Caco-2 (cell line): ENCODE results near the gene PCED1A. TPM values are rescaled to one million over a fixed set of nuclear protein-coding genes. Genes with fewer than 3 reads are reported as not detected.

Experiments used
- BruUV-seq: library from RNA; stranded (reverse); fragments of 400-500 nt; replicated peaks from 2 replicates; lab custom pipeline; 2021; lab: Mats Ljungman, UMichigan
- CTCF ChIA-PET: fragments of 300-600 bp; sonication (Branson Sonifier 250); formaldehyde crosslinking; loops from one replicate; lab custom pipeline; 2022; ENCODE audit warnings: antibody characterized with exemption; lab: Charles Lee
- POLR2A ChIA-PET: fragments of 300-600 bp; sonication (Branson Sonifier 250); formaldehyde crosslinking; loops from one replicate; lab custom pipeline; 2022; ENCODE audit warnings: antibody characterized with exemption; lab: Charles Lee
- DNase-seq, 2 experiments: peaks; one replicate each; pipeline versions ENCODE4 v3.0.0 to v3.0.0-alpha.2; 2020 to 2022
- H3K27me3 ChIP-seq: replicated peaks from 2 replicates; pipeline ENCODE4 v1.6.0; 2011; ENCODE audit warnings: low read length; ENCODE audit not compliant: control insufficient read depth, insufficient read depth
- H3K36me3 ChIP-seq: 2 replicates; pipeline ENCODE4 v1.5.1; 2011; ENCODE audit warnings: low read length; ENCODE audit not compliant: control insufficient read depth, insufficient read depth
- H3K4me1 ChIP-seq: fragments of 250-450 bp; sonication (Bioruptor Pico); 2 replicates; pipeline ENCODE4 v1.5.1; 2020; ENCODE audit warnings: mild to moderate bottlenecking
- H3K4me3 ChIP-seq: 2 replicates; pipeline ENCODE4 v1.5.1; 2011; ENCODE audit warnings: low read depth, mild to moderate bottlenecking, control low read depth, low read length
- H3K9me3 ChIP-seq: fragments of 250-450 bp; sonication (Bioruptor Pico); 2 replicates; pipeline ENCODE4 v1.5.1; 2020; ENCODE audit warnings: mild to moderate bottlenecking, moderate library complexity
- H3K27ac Mint-ChIP-seq: one replicate; pipeline ENCODE4 v1.8.0; 2022; ENCODE audit warnings: mixed read lengths; ENCODE audit not compliant: unreplicated experiment
- H3K27me3 Mint-ChIP-seq: one replicate; pipeline ENCODE4 v1.8.0; 2022; ENCODE audit warnings: mixed read lengths; ENCODE audit not compliant: insufficient read depth, unreplicated experiment
- H3K36me3 Mint-ChIP-seq: one replicate; pipeline ENCODE4 v1.8.0; 2022; ENCODE audit warnings: mild to moderate bottlenecking, mixed read lengths; ENCODE audit not compliant: insufficient read depth, unreplicated experiment
- H3K4me1 Mint-ChIP-seq: one replicate; pipeline ENCODE4 v1.8.0; 2022; ENCODE audit warnings: low read depth, mixed read lengths; ENCODE audit not compliant: unreplicated experiment
- H3K4me3 Mint-ChIP-seq: one replicate; pipeline ENCODE4 v1.8.0; 2022; ENCODE audit warnings: mild to moderate bottlenecking, moderate library complexity, mixed read lengths; ENCODE audit not compliant: unreplicated experiment
- H3K9me3 Mint-ChIP-seq: one replicate; pipeline ENCODE4 v1.8.0; 2022; ENCODE audit warnings: mixed read lengths; ENCODE audit not compliant: unreplicated experiment
- CTCF ChIP-seq, 2 experiments: fragments of 200-600 bp in 1 of 2; IDR thresholded peaks; 1 replicate in 1 of 2; 2 replicates in 1 of 2; pipeline versions ENCODE4 v1.5.1 to v1.8.0; 2011 to 2022; ENCODE audit warnings: antibody characterized with exemption in 1 of 2, control low read depth in 1 of 2, inconsistent platforms in 1 of 2, low read depth in 1 of 2, low read length in 1 of 2, mild to moderate bottlenecking in 1 of 2, moderate library complexity in 1 of 2; ENCODE audit not compliant: insufficient read depth in 1 of 2, severe bottlenecking in 1 of 2, unreplicated experiment in 1 of 2
- intact Hi-C: fragments of 100-400 bp; cut with micrococcal nuclease; formaldehyde crosslinking; loops from one replicate; pipeline ENCODE4 v1.10.0; 2022; ENCODE audit not compliant: unreplicated experiment
- total RNA-seq: library from RNA; stranded (reverse); gene quantifications from 2 replicates; pipeline ENCODE4 v1.2.3, GENCODE V29; 2022

The PCED1A gene
- total RNA-seq, 1 experiment from 2014 or later: 43.9 TPM

- Histone ChIP-seq H3K36me3 (no peaks in the 10 kb centered on the region), H3K27me3 (no peaks in the 10 kb centered on the region), H3K4me1 (no peaks in the 10 kb centered on the region), H3K9me3 (no peaks in the 10 kb centered on the region), H3K4me3 (no peak overlapping the region)
- Mint-ChIP-seq H3K27me3 (no peaks in the 10 kb centered on the region), H3K4me3 (no peak overlapping the region), H3K36me3 (peaks cover 7% of the 10 kb centered on the region), H3K27ac (no peak overlapping the region), H3K4me1 (no peaks in the 10 kb centered on the region), H3K9me3 (no peaks in the 10 kb centered on the region)
- ChIA-PET POLR2A (interaction anchor here (0.5 kb wide), 1 partner anchor 54 kb away, joined by 4 read pairs; no protein-coding TSS in a partner anchor), CTCF (no interaction called here)
- no peak for DNase-seq
- intact Hi-C loops: no loop called here
- TF ChIP-seq CTCF (IDR thresholded peaks at IDR 0.05; ENCODE audit: insufficient read depth in 1 of 2, low read depth in 1 of 2, low read length in 1 of 2, severe bottlenecking in 1 of 2, unreplicated experiment in 1 of 2): no peak
- no TSS peak for BruUV-seq
These were observed 18.1 kb upstream of the PCED1A start for GRCh38 chr20:2858591-2858990.

GRCh38 chr20:2851086-2851485 is 10.6 kb upstream of the PCED1A start:
- Histone ChIP-seq H3K4me3 (no peak overlapping the region), H3K9me3 (no peaks in the 10 kb centered on the region), H3K4me1 (no peaks in the 10 kb centered on the region), H3K36me3 (no peaks in the 10 kb centered on the region), H3K27me3 (no peaks in the 10 kb centered on the region)
- H3K9me3 Mint-ChIP-seq: no peaks in the 10 kb centered on the region
- intact Hi-C loops: no loop called here
- CTCF ChIA-PET: interaction anchor here (2.5 kb wide), 1 partner anchor 95 kb away, joined by 9 read pairs; no protein-coding TSS in a partner anchor
- no peaks in the 10 kb centered on the region for H3K27me3 Mint-ChIP-seq
- H3K4me3 Mint-ChIP-seq: no peak overlapping the region
- DNase-seq: no peak
- H3K36me3 Mint-ChIP-seq: no peaks in the 10 kb centered on the region
- BruUV-seq: no TSS peak
- TF ChIP-seq CTCF (IDR thresholded peaks at IDR 0.05; ENCODE audit: insufficient read depth in 1 of 2, low read depth in 1 of 2, low read length in 1 of 2, severe bottlenecking in 1 of 2, unreplicated experiment in 1 of 2): no peak
- H3K4me1 Mint-ChIP-seq: no peaks in the 10 kb centered on the region
- no peak overlapping the region for H3K27ac Mint-ChIP-seq
- POLR2A ChIA-PET: no interaction called here

GRCh38 chr20:2849529-2849928 is 9.1 kb upstream of the PCED1A start:
- no peak for DNase-seq
- TF ChIP-seq CTCF (IDR thresholded peaks at IDR 0.05; ENCODE audit: insufficient read depth in 1 of 2, low read depth in 1 of 2, low read length in 1 of 2, severe bottlenecking in 1 of 2, unreplicated experiment in 1 of 2): no peak
- ChIA-PET CTCF (interaction anchor here (0.6 to 0.9 kb wide), 2 partner anchors 47 to 95 kb away, joined by 3 read pairs; no protein-coding TSS in a partner anchor), POLR2A (no interaction called here)
- Histone ChIP-seq H3K27me3 (no peaks in the 10 kb centered on the region), H3K9me3 (no peaks in the 10 kb centered on the region), H3K36me3 (no peaks in the 10 kb centered on the region), H3K4me3 (no peak overlapping the region), H3K4me1 (no peaks in the 10 kb centered on the region)
- no peak overlapping the region for H3K27ac Mint-ChIP-seq
- no peaks in the 10 kb centered on the region for H3K4me1 Mint-ChIP-seq
- H3K36me3 Mint-ChIP-seq: no peaks in the 10 kb centered on the region
- no TSS peak for BruUV-seq
- H3K4me3 Mint-ChIP-seq: no peak overlapping the region
- intact Hi-C loops: no loop called here
- H3K27me3 Mint-ChIP-seq: no peaks in the 10 kb centered on the region
- no peaks in the 10 kb centered on the region for H3K9me3 Mint-ChIP-seq
